LHCN-M2 (cell line): ENCODE results near the gene SHOC1. TPM values are rescaled to one million over a fixed set of nuclear protein-coding genes. Genes with fewer than 3 reads are reported as not detected.
"Not testable (repeated sequence)": the region's sequence is repeated elsewhere in the genome, so short reads cannot be mapped to it uniquely, and the experiment has no call there.

Experiments
- DNase-seq: peaks from one replicate; pipeline ENCODE4 v3.0.0-alpha.2; 2012; ENCODE audit warnings: low read depth
- total RNA-seq: library from RNA; depleted of rRNA; stranded (reverse); fragments of >200 nt; gene quantifications from 2 replicates; pipeline ENCODE4 v1.2.3, GENCODE V29; 2014; rRNA removed

SHOC1 gene
- total RNA-seq, 1 experiment from 2014 or later: not detected

GRCh38 chr9:111805830-111806241, 11.1 kb upstream of the SHOC1 start:
- DNase-seq: peak; percentile 68

GRCh38 chr9:111805262-111805661, 10.5 kb upstream of the SHOC1 start:
- no peak for DNase-seq

GRCh38 chr9:111804636-111805035, 9.9 kb upstream of the SHOC1 start:
- no peak for DNase-seq

DNA sequence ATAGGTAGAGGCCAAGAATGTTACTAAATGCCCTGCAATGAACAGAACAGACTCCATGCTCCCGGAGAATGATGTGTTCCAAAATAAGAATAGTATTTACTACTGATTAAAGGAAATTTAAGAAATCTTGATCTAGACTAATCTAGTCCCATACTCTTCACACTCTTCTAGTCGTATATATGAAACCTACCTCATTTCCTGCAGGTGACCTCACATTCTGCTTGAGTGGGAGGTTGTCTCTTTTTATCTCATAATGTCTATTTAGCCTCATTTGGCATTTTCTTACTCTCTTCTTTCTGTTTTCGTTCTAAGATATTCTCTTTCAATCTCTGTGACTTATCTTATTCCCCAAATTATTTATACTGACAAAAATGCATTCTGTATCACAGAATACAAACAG, 9.2 kb upstream of the SHOC1 start:
- DNase-seq: no peak

DNA sequence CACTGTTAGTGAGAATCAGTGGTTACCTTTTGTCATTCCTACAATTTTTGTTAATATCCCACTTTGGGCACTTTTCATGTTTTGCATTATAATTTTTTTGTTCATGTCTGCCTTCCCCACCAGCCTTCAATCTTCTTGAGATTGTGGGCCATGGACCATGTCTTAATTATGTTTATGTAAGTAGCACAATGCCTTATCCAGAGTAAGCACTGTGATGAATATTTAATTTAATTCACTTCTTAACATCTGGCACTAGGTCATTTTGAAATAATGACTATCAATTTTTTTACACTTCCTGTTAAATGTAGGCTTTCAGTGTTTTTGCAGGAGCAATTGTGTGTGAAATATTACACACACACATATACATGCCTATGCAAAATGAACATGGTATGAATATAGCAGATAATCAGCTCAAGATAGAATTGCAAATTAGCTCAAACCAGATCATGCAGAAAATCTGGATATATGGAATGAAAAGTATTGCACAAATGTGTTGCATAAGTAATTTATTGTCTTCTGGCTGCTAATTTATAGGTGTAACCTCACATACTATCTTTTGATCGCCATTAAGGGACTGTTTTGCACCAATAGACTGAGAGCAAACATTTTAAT, 5.3 kb upstream of the SHOC1 start:
- DNase-seq: no peak

- DNase-seq: peak; percentile 83
These were observed 4.8 kb upstream of the SHOC1 start for GRCh38 chr9:111799506-111799905.

DNA sequence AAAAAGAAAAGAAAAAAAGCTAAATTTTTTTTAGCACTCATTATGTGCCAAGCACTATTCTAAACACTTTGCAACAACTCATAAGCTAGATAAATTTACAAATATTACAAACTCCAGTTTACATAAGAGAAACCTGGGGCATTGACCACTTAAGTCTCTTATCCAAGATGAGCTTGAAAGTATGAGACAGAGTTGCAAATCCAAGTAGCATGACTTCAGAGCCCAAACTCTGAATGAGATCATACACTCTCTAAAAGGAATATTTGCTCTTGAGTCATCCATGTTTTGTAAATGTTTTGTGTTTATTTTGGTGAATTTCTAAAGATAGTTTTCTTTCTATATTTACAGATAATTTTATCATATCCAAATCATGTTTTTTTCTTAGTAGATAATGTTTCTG, 4.0 kb upstream of the SHOC1 start:
- DNase-seq: peak; percentile 78

DNA sequence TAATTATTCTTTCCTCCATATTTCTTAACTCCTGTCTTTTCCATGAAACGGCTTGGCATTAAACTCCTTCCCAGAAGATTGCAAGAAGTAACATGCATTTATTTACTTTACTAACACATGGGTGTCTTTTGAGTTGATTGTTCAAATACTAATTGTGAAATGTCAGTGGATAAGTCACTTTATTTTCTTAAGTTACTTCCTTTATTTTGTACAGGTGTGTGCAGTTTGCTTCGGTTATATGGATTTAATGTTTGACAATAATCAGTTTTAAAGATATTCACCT, 761 bp upstream of the SHOC1 start:
- DNase-seq: no peak

DNA sequence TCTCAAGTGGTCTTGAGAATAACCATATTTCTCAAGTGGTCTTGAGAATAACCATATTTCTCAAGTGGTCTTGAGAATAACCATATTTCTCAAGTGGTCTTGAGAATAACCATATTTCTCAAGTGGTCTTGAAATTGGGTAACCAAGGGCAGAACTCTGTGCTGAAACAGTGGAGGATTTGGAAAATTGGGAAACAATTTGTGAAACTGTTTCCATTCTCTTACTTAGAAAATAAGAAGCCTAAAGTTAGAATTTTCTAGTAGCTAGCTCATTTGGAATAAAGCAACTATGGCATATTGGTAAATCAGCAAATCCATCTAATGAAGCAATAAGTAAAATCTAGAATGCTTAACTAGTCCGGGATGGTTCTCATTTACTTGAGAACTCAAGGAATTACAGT, 2.9 kb downstream of the SHOC1 start:
- DNase-seq: not testable (repeated sequence)

GRCh38 chr9:111789881-111790280, 4.9 kb downstream of the SHOC1 start:
- DNase-seq: no peak

DNA sequence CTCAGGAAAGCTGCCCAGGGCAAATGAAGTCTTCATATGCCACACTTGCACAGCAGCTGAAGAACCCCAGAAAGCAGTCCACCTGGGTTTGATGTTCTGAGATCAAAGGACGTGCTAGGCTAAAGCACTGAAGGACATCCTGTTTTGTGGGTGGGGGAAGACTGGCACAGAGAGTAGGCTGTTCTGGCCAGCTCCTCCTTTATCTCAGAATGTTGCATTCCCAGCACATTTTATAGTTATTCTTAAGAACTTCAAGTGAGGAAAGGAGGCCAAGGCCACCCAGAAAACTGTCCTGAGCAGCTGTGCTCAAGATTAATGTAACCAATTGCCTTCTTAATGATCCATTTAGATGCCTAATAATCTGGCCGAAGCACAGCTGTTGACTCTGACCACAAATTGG, 10.9 kb downstream of the SHOC1 start:
- no peak for DNase-seq

DNA sequence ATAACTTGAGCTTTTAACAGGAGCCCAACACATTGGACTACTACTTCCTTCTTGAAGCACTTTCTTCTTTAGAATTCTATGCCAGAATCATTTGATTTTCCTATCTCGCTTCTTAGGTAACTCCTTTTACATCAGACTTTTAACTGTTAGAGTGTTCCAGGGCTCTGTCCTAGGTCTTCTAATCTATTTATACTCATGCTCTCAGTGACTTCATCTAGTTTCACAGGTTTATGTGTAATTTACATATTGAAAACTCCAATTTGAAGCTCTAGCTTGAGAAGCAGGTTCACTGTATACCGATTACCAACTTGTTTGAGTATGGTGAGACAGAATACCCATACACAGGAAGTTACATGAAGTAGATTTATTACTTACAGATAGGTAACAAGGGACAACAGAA, 11.3 kb downstream of the SHOC1 start:
- no peak for DNase-seq

GRCh38 chr9:111766066-111766465, 28.7 kb downstream of the SHOC1 start:
- no peak for DNase-seq

DNA sequence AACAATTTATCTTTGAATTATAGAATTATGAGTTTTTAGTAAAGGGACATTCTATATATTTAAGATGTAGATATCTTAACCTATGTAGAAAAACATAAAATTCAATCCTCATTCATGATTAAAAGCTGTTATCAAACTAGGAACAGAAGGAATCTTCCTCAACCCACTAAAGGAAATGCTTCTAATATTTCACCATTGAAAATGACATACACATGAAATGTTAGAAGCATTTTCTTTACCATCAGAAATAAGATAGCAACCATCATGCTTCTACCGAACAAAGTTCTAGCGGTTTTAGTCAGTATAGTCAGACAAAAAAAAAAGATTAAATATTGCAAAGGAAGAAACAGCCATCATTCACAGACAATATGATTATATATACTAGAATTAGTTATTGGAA, 32.2 kb downstream of the SHOC1 start:
- DNase-seq: no peak

DNA sequence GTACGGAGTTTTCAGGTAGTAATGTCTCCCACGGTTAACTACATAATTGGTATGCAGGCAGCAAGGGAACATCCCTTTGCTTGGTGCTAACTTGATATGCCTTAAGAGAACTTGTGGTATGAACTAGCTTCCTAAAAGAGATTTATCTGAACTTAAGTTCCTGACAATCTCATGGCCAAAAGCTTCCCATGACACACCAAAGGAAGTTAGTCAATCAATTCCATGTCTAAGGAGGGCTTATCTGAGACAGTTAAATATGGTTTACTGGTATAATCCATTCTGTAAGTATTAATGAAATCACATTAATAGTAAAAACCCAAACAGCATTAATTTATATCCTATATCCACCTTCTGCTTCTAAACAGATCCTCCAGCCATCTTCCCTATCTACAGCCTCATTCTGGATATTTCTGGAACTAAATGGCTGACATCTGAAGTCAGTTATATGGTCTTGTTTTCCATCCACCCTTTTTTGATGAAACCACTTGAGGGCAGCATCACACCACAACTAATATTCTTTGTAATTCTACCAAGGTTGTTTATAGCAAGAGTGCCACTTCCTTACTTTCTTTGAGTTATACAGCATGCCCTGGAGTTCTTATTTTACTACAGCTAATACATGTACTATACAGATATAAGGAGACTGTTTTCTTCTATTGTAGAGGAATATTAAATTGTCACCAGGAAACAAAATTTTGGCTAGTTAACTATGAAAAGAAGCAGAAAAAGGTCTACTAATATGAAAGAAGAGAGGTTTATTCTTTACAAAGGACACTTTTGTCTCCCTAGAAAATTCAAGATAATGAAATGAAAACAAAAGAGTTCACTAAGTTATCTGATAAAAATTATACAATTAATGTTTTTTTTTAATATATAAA, 34.7 kb downstream of the SHOC1 start:
- DNase-seq: peak; percentile 90

DNA sequence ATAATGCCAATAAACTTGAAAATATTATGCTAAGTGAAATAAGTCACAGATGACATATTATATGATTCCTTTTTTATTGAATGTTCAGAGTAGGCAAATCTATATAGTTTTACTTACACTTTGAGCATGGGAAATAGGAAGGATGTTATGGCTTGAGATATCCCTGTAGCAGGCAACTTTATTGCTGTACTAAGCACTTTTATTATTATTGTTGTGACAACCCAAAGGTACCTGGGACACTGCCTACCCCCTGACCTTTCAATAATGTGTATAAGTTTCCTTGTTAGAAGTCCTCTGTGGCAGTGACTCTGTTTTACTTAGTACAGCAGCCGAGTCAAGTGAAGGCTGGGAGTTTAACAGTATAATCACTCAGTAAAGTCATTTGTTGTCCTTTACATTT, 39.9 kb downstream of the SHOC1 start:
- DNase-seq: no peak

DNA sequence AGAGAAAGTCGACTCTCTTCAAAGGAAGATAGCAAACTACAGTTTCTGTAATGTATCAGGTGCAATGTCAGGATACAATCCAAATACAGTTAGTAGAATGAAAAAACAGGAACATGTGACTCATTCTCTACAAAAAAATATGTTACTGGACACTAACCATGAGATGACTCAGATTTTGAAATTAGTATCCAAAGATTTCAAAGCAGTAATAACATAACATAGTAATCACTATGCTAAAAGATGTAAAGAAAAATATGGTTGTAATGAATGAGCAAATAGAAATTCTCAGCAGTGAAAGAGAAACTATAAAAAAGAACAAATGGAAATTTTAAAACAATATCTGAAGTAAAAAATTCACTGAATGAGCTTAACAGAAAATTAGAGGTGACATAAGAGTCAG, 42.3 kb downstream of the SHOC1 start:
- peak; percentile 78 for DNase-seq

Other genes with a start within 250 kb of the SHOC1 start
- gene PTGR1, start 195.3 kb downstream of the SHOC1 start, total RNA-seq: 82.7 and 89.7 TPM in 2 replicates
- gene DNAJC25, start 163.6 kb downstream of the SHOC1 start, total RNA-seq: 9.0 and 12.9 TPM in 2 replicates
- gene GNG10, start 133.3 kb downstream of the SHOC1 start, total RNA-seq: 117 and 122 TPM in 2 replicates
- 161 and 172 TPM in 2 replicates for gene UGCG, start 101.9 kb upstream of the SHOC1 start, total RNA-seq